Mucosa of descending colon (tissue), 3 donors: ENCODE data around the gene GRAMD1A. TPM values are rescaled to one million over a fixed set of nuclear protein-coding genes. Genes with fewer than 3 reads are reported as not detected.

Experiments
- ATAC-seq: fragments of 200-7000 bp; cut with Tn5 transposase; one replicate; pipeline ENCODE4 v1.9.1; 2020; ENCODE audit warnings: mild to moderate bottlenecking, moderate library complexity
- DNase-seq, 3 donors: peaks; one replicate each; pipeline ENCODE4 v3.0.0-alpha.2; 2020
- H3K36me3 ChIP-seq: fragments of 200-600 bp; one replicate; pipeline ENCODE4 v1.8.0; 2021; ENCODE audit warnings: low read depth, mild to moderate bottlenecking
- H3K4me1 ChIP-seq: fragments of 200-600 bp; one replicate; pipeline ENCODE4 v1.8.0; 2021; ENCODE audit warnings: low read depth, mild to moderate bottlenecking
- H3K4me3 ChIP-seq: fragments of 200-600 bp; one replicate; pipeline ENCODE4 v1.8.0; 2021; ENCODE audit warnings: mild to moderate bottlenecking
- H3K9me3 ChIP-seq: fragments of 200-600 bp; one replicate; pipeline ENCODE4 v1.8.0; 2021; ENCODE audit warnings: mild to moderate bottlenecking
- intact Hi-C, 2 donors: fragments of 100-400 bp; cut with DNase I in 1 of 2; cut with micrococcal nuclease in 1 of 2; formaldehyde crosslinking; loops; one replicate each; pipeline versions ENCODE4 v1.11.0 to v1.11.1; 2022; cut with DNase I, micrococcal nuclease
- long read RNA-seq, 2 donors: library from polyadenylated mRNA; unstranded; transcript quantifications; one replicate each; pipeline ENCODE4 v2.0.0, GENCODE V29; 2019 to 2021
- total RNA-seq, 3 donors: library from RNA; stranded (reverse); fragmentation: NEBNext Ultra II Directional in 2 of 3; extraction: Animal tissue kit (Norgen Biotek cat#: 25700) in 2 of 3; gene quantifications; one replicate each; pipeline versions ENCODE4 v1.2.1 to v1.2.4, GENCODE V29; 2021 to 2023
- TF ChIP-seq, protein P1 (sequence below): fragments of 200-600 bp; IDR thresholded peaks from one replicate; pipeline ENCODE4 v1.8.0; 2022; ENCODE audit warnings: antibody characterized with exemption, mild to moderate bottlenecking
- donor health status: DM: no; HTN: no; CAD: no; lungs with moderate emphysema.
- donor health status: DM: no; HTN: no; CAD: no.
- donor health status: DM: no; HTN: yes; CAD: no.

GRAMD1A gene
- 10 to 100 TPM; 32.5 to 53.1 (median 33.8) TPM for total RNA-seq
- long read RNA-seq, donor 1, partial matches to known transcripts = 26 of 58 reads
- long read RNA-seq, donor 1, other reads (novel, unspliced or antisense) = 30 of 58 reads
- long read RNA-seq, donor 2, partial matches to known transcripts = 1 of 6 reads
- long read RNA-seq, donor 2, other reads (novel, unspliced or antisense) = 4 of 6 reads

DNA sequence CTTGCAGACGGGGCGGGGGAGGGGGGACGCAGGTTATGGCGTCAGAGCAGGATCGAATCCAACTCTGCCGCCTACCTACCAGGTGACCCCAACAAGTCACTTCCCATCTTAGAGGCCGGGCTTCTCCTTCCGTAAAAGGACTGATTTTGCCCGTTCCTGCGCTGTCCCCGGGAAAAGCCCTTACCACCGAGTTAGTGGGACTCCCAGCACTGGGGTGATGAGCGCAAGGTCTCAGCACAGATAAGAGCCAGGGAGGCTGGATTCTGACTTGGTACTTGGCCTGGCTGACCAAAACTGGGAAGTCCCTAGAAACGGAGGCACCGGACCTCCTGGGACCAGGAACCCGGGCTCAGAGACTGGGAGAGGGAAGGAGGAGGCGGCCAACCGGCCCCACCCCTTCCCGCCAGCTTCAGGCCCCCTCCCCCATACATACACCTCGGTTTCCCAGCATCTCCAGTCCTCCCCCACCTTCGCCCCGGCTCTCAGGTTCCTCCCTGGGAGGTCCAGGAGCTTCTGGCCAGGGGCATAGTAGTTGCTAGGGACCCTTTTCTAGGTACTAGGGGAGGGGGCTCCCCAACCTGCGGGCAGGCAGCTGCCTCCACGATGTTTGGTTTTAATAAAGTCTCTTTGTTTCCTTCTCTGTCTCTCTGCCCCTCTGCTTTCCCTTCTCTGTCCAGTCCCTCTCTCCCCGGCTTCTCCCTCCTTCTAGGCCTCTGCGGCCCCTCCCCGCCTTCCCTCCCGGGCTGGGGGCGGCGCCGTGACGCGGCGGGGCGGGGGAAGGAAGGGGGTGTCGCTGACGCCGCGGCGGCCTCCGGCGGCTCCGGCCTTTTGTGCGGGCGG is at the start of gene GRAMD1A:
Gene GRAMD1A (plus strand): TSS at position 826 of the 840 bp plus-strand sequence. CDS start 156 bp downstream, outside the sequence.
- Histone ChIP-seq H3K4me1 (peaks cover 48% of the 10 kb centered on the region), H3K36me3 (no peaks in the 10 kb centered on the region), H3K9me3 (no peaks in the 10 kb centered on the region), H3K4me3 (peak within 1 kb of the TSS; percentile 59)
- DNase-seq = peak; percentile 80 to 94 (median 87)
- TF ChIP-seq, protein P1, sequence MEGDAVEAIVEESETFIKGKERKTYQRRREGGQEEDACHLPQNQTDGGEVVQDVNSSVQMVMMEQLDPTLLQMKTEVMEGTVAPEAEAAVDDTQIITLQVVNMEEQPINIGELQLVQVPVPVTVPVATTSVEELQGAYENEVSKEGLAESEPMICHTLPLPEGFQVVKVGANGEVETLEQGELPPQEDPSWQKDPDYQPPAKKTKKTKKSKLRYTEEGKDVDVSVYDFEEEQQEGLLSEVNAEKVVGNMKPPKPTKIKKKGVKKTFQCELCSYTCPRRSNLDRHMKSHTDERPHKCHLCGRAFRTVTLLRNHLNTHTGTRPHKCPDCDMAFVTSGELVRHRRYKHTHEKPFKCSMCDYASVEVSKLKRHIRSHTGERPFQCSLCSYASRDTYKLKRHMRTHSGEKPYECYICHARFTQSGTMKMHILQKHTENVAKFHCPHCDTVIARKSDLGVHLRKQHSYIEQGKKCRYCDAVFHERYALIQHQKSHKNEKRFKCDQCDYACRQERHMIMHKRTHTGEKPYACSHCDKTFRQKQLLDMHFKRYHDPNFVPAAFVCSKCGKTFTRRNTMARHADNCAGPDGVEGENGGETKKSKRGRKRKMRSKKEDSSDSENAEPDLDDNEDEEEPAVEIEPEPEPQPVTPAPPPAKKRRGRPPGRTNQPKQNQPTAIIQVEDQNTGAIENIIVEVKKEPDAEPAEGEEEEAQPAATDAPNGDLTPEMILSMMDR = no peak
- intact Hi-C loops = no loop called here
- peak; percentile 78 for ATAC-seq

- intact Hi-C loops = no loop called here
- Histone ChIP-seq H3K36me3 (no peaks in the 10 kb centered on the region), H3K9me3 (peaks cover 70% of the 10 kb centered on the region), H3K4me1 (no peaks in the 10 kb centered on the region), H3K4me3 (no peak overlapping the region)
- TF ChIP-seq, protein P1 = no peak
- ATAC-seq = no peak
- DNase-seq = no peak
These were observed 47.0 kb upstream of the GRAMD1A start for GRCh38 chr19:34953092-34953491.

- intact Hi-C loops = no loop called here
- Histone ChIP-seq H3K4me3 (no peak overlapping the region), H3K36me3 (peaks cover 19% of the 10 kb centered on the region), H3K4me1 (peaks cover 6% of the 10 kb centered on the region), H3K9me3 (peaks cover 82% of the 10 kb centered on the region)
- ATAC-seq = no peak
- DNase-seq = no peak
- TF ChIP-seq, protein P1 = no peak
These were observed 42.0 kb upstream of the GRAMD1A start for GRCh38 chr19:34957830-34958751.

DNA sequence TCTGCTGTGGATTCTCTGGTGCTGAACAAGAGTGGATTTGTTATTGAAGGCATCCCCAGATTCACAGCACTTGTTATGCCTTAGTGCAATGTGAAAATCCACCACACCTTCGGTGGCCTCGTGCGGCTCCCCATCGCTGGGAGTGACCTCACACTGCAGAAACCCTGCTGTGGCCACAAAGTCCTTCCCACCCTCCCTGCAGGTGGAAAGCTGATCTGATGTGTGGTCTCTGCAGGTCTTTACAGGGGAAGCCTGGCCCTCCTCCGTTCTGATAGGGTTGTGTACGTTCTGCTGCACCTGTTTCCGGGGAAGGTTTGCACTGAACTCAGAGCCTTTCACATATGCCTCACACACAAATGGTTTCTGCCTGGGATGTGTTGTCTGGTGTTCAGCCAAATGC is 41.1 kb upstream of the GRAMD1A start:
- Histone ChIP-seq H3K9me3 (peaks cover 74% of the 10 kb centered on the region), H3K36me3 (peaks cover 19% of the 10 kb centered on the region), H3K4me3 (no peak overlapping the region), H3K4me1 (peaks cover 6% of the 10 kb centered on the region)
- no peak for DNase-seq
- TF ChIP-seq, protein P1 = no peak
- intact Hi-C loops = no loop called here
- ATAC-seq = no peak

DNA sequence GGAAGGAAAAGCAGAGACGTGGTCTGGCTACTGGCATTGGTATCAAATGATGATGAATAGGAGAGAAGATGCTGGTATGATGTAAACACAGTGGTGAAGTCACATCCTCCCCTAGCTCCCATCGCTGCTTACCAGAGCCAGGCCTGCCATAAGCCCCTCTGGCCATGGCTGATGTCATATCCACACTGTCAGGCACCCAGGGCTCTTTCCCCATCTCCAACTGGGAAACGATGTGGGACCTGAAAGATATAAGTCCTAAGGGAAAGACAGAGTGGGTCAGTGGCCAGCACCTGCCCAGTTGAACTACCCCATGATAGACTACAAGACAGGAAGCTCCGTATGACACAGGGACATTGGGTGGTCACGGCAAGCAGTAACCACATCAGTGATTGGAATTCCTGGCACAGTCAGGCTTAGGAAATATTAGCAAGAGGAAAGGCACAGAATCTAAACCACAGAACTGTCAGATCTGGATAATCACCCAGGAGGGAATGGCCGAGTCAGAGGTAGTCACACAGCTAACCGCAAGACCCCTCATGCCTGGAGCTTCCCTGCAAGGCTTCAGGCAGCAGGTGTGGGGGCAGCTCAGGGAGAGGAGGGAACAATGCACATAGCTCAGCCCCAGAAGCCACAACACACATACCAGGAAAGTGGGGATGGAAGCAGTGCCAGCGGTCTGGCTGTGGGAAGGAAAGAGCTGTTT is 39.9 kb upstream of the GRAMD1A start:
- Histone ChIP-seq H3K4me1 (peaks cover 6% of the 10 kb centered on the region), H3K4me3 (no peak overlapping the region), H3K36me3 (peaks cover 19% of the 10 kb centered on the region), H3K9me3 (peaks cover 62% of the 10 kb centered on the region)
- intact Hi-C loops = no loop called here
- TF ChIP-seq, protein P1 = no peak
- ATAC-seq (no peak), DNase-seq (no peak)
